ENCODE data around the gene PCF11.

The PCF11 gene

DNA sequence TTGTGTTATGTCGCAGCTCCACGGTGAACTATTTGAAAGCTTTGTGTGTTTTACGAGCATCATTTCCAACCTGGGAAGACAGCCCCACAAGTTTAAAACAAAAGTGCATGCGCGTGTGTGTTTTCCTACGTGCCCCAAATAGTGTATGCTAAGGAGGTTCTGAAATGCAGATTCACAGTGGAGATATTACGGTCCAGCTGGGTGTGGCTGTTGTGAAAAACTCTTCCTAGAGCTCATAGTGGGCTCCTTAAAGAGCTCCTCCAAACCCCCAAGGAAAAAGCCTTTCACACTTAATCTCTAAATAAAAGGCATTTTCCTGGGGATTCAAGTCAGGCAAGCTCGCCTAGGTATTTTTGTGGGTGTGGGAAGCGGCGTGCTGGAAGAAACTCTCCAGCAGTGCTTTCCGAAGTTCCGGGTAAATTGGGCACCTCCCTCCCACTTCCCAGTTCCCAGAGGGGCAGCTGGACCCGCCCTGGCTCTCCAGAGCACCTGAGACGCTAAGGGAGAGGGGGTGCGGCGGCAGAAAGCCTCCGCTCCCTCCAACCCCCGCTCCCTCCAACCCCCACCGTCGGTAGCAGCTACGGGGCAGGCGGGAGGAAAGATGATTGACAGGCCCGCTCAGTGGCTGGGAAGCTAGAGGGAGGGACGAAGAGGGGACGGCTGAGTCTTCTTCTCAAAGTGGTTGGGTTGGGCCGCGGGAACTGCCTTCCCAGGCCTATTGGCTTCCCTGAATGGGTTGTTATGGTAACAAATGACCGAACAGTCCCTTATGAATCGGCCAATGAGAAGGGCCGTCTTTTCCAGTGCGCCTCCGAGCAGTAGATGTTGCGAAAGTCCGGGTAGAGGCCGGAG, 561 bp upstream of the PCF11 start:
- DNase-seq = peak; percentile 99

DNA sequence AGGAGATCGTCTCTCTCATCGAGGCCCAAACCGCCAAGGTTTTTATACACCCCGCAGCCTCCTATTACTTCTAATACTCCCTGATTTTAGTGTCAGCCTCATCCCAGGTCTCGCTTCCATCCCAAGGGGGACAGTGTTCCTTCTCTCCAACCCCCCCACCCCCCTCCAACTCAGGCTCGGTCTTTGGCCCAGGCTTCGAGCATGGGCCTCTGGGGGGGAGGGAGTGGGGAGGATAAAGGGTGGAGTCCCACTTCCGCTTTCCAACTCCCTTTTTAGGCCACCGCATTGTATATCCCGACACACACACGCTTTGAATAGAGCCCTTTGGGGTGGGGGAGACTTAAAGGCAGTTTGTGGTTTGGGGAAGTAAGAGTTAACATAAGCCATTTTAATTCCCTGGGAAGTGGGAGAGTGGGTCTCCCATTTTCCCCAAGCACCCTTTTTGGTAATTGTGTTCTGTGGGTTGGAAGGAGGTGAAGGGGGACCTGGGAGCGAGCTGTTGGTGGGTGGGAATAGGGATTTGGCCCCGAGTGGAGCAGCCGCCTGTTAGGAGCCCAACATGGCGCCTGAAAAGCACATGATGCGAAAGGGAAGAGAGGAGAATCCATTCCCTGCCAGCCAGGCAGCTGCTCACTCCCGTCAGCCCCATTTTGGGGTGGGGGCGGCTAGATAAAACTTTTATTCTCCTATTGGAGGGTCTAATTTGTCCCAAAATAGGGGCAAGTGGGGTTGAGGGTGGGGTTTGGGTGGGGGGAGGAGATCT, 844 bp downstream of the PCF11 start:
- peak; percentile 46 for DNase-seq

DNA sequence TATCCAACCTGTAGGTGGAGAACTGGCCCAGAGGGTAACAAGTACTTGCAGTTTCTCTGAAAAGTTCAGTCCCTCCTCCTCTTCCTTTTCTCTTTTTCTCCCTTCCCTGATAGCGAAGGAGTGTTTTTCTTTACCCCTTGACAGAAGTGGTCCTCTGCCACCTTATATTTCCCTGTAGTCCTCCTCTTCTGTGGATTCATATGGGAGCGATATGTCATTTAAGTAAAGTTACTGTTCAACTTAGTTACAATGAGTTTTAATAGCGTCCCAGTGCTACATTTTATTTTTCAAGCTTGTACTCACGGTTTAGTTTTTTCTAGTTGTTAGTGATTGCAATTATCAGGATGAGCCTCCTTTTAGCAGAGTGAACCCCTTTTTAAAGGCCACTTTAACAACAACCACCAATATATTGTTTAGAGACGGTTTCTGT, 1.4 kb downstream of the PCF11 start:
- DNase-seq = no peak

DNA sequence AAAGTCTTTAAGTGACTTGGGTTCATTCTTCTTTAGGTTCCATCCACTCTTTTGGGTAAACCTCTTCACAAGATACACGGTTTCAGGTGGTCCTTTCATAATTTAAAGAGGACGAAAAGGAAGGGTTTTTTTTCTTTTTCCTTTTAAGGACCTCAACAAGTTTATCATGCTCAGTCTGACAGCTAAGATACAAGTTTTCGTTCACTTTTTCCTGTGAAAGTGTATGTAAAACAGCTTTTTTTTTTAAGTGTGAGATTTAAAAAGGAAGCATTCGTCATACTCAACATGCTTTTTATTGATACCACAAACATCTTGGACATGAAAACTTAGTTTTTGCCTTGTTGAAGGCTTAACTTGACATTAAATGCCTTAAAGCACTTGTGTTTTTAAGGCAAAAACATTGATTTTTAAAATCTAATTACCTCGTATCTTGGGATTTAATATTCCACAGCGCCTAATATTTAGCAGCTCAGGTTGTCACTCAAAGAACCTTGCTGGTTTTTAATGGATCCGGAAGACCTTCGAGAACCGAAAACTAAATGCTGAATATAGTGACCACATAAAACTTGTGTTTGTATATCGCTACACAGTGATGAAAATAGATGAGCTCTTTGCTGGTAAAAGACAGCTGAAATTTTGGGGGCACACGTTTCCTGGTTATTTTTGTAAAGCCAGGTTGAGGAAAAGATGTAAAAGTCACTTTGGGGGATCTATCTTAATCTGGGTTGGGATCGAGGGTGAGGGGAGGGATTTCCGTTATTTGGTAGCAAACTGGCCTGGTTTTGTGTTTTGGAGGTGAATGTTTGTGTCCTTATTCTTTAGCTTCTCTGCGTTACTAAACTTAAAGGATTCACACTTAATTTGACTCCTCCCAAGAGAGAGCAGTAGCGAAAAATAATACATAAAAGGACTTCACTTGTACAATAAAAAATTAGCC, 2.3 kb downstream of the PCF11 start:
- no peak for DNase-seq

DNA sequence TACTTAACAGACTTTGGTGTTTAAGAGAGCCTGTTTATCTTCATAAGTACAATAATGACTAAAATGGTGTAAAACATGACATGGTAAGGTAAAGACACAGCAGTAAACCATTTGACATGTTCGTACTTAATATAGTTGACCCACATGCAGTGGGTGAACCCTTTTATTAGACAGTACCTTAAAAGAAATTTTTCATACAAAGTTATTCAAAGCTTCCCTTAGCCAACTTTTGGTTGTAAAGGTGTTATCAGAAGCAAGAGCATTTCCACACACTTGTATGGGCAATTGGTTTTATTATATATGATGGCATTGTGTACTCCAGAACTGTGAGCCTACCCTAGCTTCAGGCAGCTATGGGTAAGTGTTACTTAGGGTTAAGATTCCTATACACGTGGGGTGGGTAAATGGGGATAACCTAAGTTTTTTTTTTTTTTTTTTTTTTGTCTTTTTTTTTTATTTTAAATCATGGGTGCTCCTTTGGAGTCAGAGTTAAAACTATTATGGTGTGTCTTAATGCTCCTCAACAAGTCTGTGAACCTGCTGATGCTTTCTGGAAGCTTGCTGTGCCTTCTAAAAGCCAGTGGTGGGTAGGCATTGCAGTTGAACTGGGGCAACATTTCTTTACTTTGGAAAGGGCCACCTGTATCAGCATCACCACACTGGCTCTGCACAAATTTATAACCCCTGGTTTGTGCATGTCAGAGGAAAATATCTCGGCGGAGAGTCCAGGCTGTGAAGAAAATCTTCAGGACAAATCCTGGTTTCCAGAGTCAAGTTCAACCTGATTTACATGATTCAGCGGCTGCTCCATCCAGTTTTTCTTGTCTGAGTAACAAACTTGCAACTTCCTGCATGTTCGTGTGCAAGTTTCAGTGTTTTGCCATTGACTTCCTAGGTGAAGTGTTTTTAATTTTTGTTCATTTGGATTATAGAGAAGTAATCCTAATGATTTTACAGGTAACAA, 3.3 kb downstream of the PCF11 start:
- DNase-seq = no peak

DNA sequence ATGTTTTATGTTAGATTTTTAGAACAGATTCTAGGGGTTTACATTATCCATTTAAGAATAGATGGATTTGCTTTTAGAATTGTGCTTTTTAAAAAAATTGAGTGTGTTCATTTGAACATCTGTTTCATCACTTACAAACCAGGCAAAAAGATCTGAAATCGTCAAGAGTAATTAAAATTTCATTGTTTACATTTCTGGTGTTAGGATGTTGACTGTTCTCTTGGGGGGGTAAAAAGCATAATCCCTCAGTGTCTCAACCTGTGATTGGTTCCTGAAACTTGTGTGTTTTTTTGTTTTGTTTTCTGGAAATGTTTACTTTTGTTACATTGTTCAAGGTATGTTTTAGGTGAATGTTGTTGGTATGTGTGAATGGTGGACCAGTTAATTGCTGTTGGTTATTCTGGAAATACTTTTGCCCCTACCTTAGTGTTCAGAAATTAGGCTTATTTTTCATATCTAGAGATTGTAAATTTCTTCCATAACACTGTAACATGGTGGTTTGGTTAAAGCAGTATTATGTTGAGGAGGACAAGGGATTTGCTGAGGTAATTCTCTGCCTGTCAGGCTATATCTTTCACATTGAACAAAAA, 4.8 kb downstream of the PCF11 start:
- no peak for DNase-seq

DNA sequence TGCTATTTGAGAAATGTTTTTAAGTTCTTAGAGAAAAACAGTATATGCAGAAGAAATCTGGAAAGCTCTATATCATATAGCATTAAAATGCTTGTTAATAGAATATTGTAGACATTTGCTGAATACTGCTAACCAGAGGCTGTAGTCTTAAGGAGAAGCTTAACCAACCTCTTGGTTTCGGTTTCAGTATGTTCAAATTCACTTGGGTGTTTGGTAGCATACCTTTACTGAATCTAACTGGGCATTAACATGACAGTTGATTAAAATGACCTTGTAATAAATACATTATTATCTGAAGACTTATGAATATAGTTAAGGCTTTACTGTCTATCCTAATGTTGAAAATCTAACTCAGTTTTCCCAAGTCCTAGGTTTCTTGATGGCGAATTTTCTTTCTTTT, 5.4 kb downstream of the PCF11 start:
- no peak for DNase-seq

DNA sequence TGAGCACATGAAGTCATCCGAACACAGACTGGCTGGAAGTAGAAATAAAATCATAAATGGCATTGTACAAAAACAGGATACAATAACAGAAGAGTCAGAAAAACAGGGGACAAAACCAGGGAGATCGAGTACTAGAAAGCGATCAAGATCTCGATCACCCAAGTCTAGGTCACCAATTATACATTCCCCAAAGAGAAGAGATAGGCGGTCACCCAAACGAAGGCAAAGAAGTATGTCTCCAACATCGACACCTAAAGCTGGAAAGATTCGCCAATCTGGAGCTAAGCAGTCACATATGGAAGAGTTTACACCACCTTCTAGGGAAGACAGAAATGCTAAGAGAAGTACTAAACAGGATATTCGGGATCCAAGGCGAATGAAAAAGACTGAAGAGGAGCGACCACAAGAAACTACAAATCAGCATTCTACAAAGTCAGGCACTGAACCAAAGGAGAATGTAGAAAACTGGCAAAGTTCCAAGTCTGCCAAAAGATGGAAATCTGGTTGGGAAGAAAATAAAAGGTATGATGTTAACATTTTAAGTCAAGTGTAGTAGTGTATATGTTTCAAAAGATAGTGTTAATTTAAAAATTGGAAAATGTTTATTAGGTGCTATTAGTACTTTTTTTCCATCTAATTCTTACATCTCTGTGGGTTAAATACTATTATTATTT, 9.4 kb downstream of the PCF11 start:
- no peak for DNase-seq

DNA sequence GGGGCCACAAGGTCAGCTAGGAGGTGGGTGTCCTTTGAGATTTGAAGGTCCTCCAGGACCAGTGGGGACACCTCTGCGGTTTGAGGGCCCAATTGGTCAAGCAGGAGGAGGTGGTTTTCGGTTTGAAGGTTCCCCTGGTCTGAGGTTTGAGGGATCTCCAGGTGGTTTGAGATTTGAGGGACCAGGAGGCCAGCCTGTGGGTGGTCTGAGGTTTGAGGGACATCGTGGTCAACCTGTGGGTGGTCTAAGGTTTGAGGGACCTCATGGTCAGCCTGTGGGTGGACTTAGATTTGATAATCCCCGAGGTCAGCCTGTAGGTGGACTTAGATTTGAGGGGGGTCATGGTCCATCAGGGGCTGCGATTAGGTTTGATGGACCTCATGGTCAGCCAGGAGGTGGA, 11.8 kb downstream of the PCF11 start:
- DNase-seq = no peak

DNA sequence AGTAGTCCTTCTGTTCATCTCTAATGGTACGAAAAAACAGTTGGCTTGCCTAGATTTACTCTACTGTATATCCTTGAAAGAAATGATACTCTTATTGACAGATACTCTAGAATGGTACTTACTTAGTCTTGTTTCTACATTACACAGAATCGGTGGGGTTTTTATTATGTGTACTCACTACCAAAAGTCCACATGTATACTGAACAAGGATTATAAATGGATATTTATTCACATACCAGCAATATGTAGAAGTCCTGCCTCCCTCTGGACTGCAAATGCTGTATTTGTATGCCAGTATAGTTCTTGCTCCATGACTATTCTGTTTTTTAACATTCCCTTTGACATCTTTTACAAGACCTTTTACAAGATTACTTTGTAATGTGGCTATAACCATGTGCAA, 13.9 kb downstream of the PCF11 start:
- DNase-seq = no peak

DNA sequence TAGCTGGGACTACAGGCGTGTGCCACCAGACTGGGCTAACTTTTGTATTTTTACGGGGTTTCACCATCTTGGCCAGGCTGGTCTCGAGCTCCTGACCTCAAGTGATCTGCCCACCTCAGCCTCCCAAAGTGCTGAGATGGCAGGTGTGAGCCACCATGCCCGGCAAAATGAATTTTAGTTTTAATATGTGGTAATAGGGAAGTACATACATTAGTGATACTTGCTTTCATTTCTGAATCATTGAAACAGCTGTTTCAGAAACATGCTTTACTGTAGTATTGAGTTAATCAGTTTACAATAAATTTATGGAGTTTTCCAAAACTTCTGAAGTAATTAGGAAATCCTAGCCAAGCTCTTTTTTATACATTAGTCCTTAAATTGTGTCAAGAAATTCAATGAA, 15.6 kb downstream of the PCF11 start:
- no peak for DNase-seq

DNA sequence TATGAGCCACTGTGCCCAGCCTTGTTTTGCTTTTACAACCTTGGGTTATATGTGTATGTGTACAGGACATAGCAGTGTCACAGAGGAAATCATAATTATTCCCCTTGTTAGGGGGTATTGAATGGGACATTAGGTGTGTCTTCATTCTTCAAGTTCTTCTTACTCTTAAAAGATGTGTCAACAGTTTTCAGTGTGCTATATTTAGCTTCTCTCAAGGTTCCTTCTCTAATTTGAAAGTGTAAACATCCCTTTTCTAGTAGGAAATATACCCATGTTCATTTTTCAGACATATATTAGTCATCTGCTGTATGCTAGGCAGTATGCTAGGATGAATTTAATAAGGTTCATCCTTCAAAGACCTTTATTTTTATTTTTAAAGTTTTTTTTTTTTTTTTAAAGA, 17.1 kb downstream of the PCF11 start:
- no peak for DNase-seq

DNA sequence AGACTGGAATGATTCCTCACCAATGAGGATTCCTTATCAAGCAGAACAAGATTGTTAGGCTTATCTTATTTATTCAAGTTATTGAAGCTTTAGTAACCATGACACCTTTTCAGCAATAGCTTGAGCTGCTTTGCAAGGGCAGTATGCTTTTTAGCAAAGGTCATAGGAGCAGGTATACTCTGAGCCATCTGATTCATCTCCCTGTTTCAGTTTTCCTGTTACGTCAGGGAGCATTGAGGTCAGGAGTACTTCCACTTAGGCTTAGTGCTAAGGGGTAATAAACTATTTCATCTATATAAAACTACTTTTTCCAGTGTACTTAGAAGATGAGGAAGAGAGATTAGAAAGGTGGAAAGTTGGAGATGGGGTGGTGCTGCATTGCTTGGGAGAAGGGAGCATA, 18.9 kb downstream of the PCF11 start:
- no peak for DNase-seq

DNA sequence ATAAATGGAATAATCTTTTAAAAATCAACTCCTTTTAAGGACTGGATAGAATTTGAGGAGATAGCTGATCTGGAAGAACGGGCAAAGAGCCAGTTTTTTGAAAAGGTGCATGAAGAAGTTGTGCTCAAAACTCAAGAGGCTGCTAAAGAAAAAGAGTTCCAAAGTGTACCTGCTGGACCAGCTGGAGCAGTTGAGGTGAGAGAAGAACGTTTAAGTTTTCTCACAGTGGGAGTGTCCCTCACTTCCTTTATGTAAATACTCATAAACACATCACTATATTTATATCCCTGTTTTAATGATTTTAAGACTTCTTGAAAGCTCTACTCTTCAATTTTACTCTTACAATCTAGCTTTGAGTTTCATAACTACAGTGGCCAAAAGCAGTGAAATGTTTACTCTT, 24.9 kb downstream of the PCF11 start:
- no peak for DNase-seq

DNA sequence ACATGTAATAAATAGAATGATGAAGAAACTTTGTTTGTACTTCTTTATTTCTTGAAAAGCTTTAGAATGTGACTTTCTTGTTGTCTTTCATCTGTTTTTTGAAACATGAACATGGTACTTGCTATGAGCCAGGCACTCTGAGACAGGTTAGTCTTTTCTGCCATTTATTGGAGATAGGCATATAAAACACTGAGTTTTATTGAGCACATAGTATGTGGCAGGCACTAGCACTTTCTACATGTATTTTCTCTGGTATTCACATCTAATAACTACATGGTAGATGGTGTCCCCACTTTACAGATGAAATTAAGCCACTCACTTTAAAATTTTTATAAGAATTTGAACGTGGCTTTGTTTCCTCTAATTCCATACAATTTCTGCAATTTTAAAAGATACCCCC, 28.8 kb downstream of the PCF11 start:
- no peak for DNase-seq

DNA sequence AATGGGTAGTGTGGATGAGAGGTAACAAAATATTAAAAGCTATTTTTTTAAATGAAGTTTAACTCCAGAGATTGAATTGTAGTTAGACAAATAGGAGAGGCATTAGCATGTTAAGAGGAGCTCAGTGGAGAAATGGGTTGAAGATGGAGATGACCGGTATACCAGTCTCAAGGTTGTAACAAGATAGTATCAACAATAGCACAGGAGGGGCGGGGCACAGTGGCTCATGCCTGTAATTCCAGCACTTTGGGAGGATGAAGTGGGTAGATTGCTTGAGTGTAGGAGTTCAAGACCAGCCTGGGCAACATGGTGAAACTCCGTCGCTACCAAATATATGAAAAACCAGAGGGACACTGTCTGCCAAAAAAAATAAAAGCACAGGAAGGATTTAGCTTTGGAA, 30.5 kb downstream of the PCF11 start:
- no peak for DNase-seq

DNA sequence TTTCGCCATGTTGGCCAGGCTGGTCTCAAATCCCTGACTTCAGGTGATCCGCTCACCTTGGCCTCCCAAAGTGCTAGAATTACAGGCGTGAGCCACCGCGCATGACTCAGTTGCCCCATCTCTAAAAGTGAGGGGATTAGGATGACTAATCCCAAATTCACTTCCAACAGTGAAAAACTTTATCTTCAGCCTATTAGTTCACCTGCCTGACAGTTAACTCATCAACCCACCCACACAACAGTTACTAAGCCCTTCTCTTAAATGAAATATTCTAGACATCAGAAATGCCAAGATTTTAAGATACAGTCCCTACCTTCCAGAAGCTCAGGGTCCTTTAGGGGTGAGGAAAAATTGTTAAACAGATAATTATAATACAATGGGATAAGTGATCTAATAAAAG, 34.6 kb downstream of the PCF11 start:
- DNase-seq = no peak

DNA sequence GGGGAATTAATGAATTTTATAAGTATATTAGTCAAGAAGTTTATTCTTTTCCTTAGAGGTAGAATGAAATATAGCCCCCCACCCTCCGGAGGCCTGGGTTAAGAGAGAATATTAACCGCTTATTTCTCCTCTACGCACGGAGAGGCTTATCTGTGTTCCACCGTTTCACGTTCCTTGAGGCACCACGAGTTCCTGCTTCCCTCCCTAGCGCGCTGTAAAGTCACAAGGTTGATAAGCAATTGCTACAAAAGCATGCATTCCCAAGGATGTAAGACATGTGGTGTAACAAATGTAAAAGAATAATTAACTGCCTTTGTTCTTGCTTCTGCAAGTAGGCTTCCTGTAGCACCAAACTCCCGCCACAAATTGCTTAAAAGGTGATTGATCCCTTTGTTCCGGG, 35.1 kb downstream of the PCF11 start:
- no peak for DNase-seq

DNA sequence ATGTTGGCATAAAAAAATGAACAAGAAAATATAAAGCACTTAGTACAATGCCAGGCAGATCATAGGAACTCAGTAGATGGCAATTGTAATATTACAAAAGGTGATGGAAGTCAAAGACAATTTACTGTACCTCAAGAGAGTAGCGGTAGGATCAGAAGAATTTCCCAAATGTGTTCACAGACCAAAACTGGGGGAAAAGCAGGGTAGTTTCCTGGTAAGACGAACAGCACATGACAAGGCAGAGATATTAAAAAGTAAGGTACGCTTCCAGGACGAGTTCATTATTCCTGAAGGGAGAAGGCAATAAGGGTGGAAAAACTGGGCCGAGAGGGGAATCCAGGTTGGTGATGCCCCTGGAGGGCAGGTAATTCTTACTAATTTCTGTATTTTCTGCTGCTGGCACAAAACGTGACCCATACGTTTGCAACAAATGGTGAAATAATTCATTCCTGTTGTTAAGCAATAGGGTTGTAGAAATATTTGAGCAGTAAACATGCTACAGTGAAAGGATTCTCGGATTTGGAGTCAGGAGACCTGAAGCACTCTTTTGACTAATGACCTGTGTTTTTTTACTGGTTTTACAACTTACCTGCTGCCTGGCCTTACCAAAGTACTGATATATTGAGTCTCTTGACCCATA, 35.8 kb downstream of the PCF11 start:
- no peak for DNase-seq
